HG03139 (cell line): ENCODE data around the gene ACER3.
"Not testable (repeated sequence)": the region's sequence is repeated elsewhere in the genome, so short reads cannot be mapped to it uniquely, and the experiment has no call there.

Experiments used
- ATAC-seq: cut with Tn5 transposase; IDR thresholded peaks from one replicate; pipeline ENCODE4 v1.9.1; 2021; ENCODE audit not compliant: unreplicated experiment

ACER3 gene

GRCh38 chr11:76872959-76873827 lies 12.5 kb downstream of the ACER3 start:
- no peak for ATAC-seq

GRCh38 chr11:76878014-76878413 lies 17.3 kb downstream of the ACER3 start:
- ATAC-seq, result no peak

GRCh38 chr11:76880314-76880713 lies 19.6 kb downstream of the ACER3 start:
- ATAC-seq, result no peak

GRCh38 chr11:76880956-76881355 lies 20.2 kb downstream of the ACER3 start:
- no peak for ATAC-seq

- no peak for ATAC-seq
Measured at GRCh38 chr11:76885390-76886097, 24.8 kb downstream of the ACER3 start.

- ATAC-seq, result no peak
Measured at GRCh38 chr11:76888989-76889388, 28.3 kb downstream of the ACER3 start.

GRCh38 chr11:76889411-76889975 lies 28.8 kb downstream of the ACER3 start:
- ATAC-seq, result no peak

- ATAC-seq, result no peak
Measured at GRCh38 chr11:76890329-76890728, 29.6 kb downstream of the ACER3 start.

- ATAC-seq, result no peak
Measured at GRCh38 chr11:76891285-76891684, 30.6 kb downstream of the ACER3 start.

- no peak for ATAC-seq
Measured at GRCh38 chr11:76891793-76892192, 31.1 kb downstream of the ACER3 start.

GRCh38 chr11:76892306-76892705 lies 31.6 kb downstream of the ACER3 start:
- no peak for ATAC-seq

GRCh38 chr11:76897233-76897632 lies 36.5 kb downstream of the ACER3 start:
- ATAC-seq, result no peak

GRCh38 chr11:76901144-76901543 lies 40.4 kb downstream of the ACER3 start:
- no peak for ATAC-seq

- not testable (repeated sequence) for ATAC-seq
Measured at GRCh38 chr11:76901622-76902021, 40.9 kb downstream of the ACER3 start.

GRCh38 chr11:76902121-76903014 lies 41.6 kb downstream of the ACER3 start:
- no peak for ATAC-seq

GRCh38 chr11:76903325-76903724 lies 42.6 kb downstream of the ACER3 start:
- no peak for ATAC-seq

- no peak for ATAC-seq
Measured at GRCh38 chr11:76910620-76911414, 50.1 kb downstream of the ACER3 start.

- ATAC-seq, result no peak
Measured at GRCh38 chr11:76911415-76911808, 50.7 kb downstream of the ACER3 start.

GRCh38 chr11:76916712-76917111 lies 56.0 kb downstream of the ACER3 start:
- no peak for ATAC-seq

GRCh38 chr11:76918941-76919386 lies 58.2 kb downstream of the ACER3 start:
- ATAC-seq, result no peak
